PC-9 (cell line): ENCODE data around the gene MYO1H. TPM values are rescaled to one million over a fixed set of nuclear protein-coding genes. Genes with fewer than 3 reads are reported as not detected.

Source experiments
- BruUV-seq: library from RNA; stranded (reverse); fragments of 400-500 nt; replicated peaks from 2 replicates; lab custom pipeline; 2021; lab: Mats Ljungman, UMichigan
- CTCF ChIA-PET: fragments of 300-600 bp; sonication (Branson Sonifier 250); formaldehyde crosslinking; loops from one replicate; lab custom pipeline; 2022; ENCODE audit warnings: antibody characterized with exemption; lab: Charles Lee
- POLR2A ChIA-PET: fragments of 300-600 bp; sonication (Branson Sonifier 250); formaldehyde crosslinking; loops from one replicate; lab custom pipeline; 2022; ENCODE audit warnings: antibody characterized with exemption; ENCODE audit not compliant: unreplicated experiment; lab: Charles Lee
- DNase-seq, 2 experiments: peaks; one replicate each; pipeline versions ENCODE4 v3.0.0 to v3.0.0-alpha.2; 2015 to 2022; ENCODE audit warnings: mixed read lengths in 1 of 2
- H2AFZ ChIP-seq: fragments of 200-600 bp; sonication (generic); 2 replicates; pipeline ENCODE4 v1.8.1; 2017; ENCODE audit warnings: antibody characterized with exemption
- H3F3A ChIP-seq: fragments of 200-600 bp; sonication (generic); 2 replicates; pipeline ENCODE4 v1.8.1; 2017; ENCODE audit warnings: antibody characterized with exemption, mild to moderate bottlenecking, low read depth; ENCODE audit not compliant: insufficient read depth
- H3K27ac ChIP-seq: fragments of 200-600 bp; sonication (generic); 2 replicates; pipeline ENCODE4 v1.6.1; 2016; ENCODE audit warnings: mixed run types
- H3K27me3 ChIP-seq: fragments of 200-600 bp; sonication (generic); 2 replicates; pipeline ENCODE4 v1.6.1; 2016; ENCODE audit warnings: low read depth, mixed run types; ENCODE audit not compliant: insufficient read depth
- H3K36me3 ChIP-seq: fragments of 200-600 bp; sonication (generic); 2 replicates; pipeline ENCODE4 v1.6.1; 2016; ENCODE audit warnings: low read depth, mixed run types
- H3K4me1 ChIP-seq: fragments of 200-600 bp; sonication (generic); replicated peaks from 2 replicates; pipeline ENCODE4 v1.6.1; 2016; ENCODE audit warnings: mixed run types; ENCODE audit not compliant: insufficient read depth
- H3K4me2 ChIP-seq: fragments of 200-600 bp; sonication (generic); 2 replicates; pipeline ENCODE4 v1.6.1; 2017; ENCODE audit warnings: mixed run types
- H3K4me3 ChIP-seq: fragments of 200-600 bp; sonication (generic); 2 replicates; pipeline ENCODE4 v1.6.1; 2016; ENCODE audit warnings: mixed run types
- H3K79me2 ChIP-seq: fragments of 200-600 bp; sonication (generic); 2 replicates; pipeline ENCODE4 v1.6.1; 2017; ENCODE audit warnings: low read depth, mixed run types
- H3K9me2 ChIP-seq: fragments of 200-600 bp; sonication (generic); 2 replicates; pipeline ENCODE4 v1.8.1; 2017; ENCODE audit warnings: mild to moderate bottlenecking; ENCODE audit not compliant: insufficient read depth
- H3K9me3 ChIP-seq: fragments of 200-600 bp; sonication (generic); 2 replicates; pipeline ENCODE4 v1.8.1; 2016; ENCODE audit warnings: low read depth; ENCODE audit not compliant: insufficient read depth
- H4K20me1 ChIP-seq: fragments of 200-600 bp; sonication (generic); 2 replicates; pipeline ENCODE4 v1.8.1; 2017; ENCODE audit not compliant: insufficient read depth
- CTCF ChIP-seq: fragments of 200-600 bp; sonication (generic); conservative IDR thresholded peaks from 2 replicates; pipeline ENCODE4 v1.6.1; 2017; ENCODE audit warnings: mixed run types, antibody characterized with exemption, mild to moderate bottlenecking, moderate library complexity
- EZH2 ChIP-seq: fragments of 200-600 bp; sonication (generic); IDR thresholded peaks from 2 replicates; pipeline ENCODE4 v1.8.0; 2017; ENCODE audit warnings: antibody characterized with exemption, low read depth
- intact Hi-C: fragments of 100-400 bp; cut with micrococcal nuclease; formaldehyde crosslinking; loops from one replicate; pipeline ENCODE4 v1.10.0; 2022; ENCODE audit not compliant: unreplicated experiment
- total RNA-seq: library from RNA; stranded (reverse); gene quantifications from 2 replicates; pipeline ENCODE4 v1.2.3, GENCODE V29; 2021

The MYO1H gene
- total RNA-seq, 1 experiment from 2014 or later: not detected

DNA sequence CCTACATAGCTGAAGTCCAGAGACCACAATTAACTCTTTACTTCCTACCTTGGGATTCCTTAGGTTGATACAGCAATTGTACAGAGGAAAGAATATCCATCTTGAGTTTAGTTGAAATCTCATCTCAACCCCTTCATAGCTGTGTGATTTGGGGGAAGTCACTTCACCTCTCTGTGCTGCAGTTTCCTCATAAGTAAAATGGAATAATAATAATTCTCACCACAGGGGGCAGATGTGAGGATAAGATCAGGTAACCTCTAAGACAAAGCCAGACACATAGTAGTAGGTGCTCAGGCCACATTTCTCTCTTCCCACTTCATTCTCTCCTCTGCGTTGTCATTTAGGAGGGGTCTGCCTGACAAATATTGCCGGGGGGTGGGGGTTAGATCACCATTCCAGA, 45.3 kb upstream of the MYO1H start:
- Histone ChIP-seq H3K4me2 (peak overlapping the region; percentile 13; the same call in 1 of the 2 replicates), H4K20me1 (no peaks in the 10 kb centered on the region), H3K36me3 (no peaks in the 10 kb centered on the region), H3K9me3 (no peaks in the 10 kb centered on the region), H3K27ac (no peak overlapping the region), H3F3A (peaks cover 12% of the 10 kb centered on the region), H3K4me1 (peaks cover 5% of the 10 kb centered on the region; the same call in 1 of the 2 replicates), H2AFZ (no peak overlapping the region), H3K9me2 (no peaks in the 10 kb centered on the region), H3K4me3 (no peak overlapping the region), H3K79me2 (no peaks in the 10 kb centered on the region), H3K27me3 (peaks cover 10% of the 10 kb centered on the region)
- intact Hi-C loops: no loop called here
- CTCF ChIA-PET: no interaction called here
- POLR2A ChIA-PET: no interaction called here
- DNase-seq: no peak
- BruUV-seq: no TSS peak
- no peak for TF ChIP-seq EZH2
- peak; percentile 56; the same call in 1 of the 2 replicates for TF ChIP-seq CTCF

DNA sequence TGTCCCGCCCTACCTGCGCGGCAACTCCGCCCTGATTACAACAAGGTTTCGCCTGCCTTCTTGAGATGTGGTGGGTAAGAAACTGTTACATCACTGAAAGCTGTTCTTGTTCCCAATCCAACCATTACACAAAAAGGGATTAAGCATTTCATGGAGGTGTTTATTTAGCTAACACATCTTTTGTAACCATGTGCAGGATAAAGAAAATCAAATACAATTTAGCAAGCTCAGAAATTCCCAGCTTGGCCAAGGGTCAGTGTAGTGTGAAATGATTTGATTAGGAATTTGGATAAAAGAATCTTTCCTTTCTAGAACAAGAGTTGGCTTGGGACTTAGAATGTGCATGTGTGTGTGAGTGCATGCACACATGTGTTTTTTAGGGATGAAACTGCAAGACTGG, 44.9 kb upstream of the MYO1H start:
- Histone ChIP-seq H3K79me2 (no peaks in the 10 kb centered on the region), H4K20me1 (no peaks in the 10 kb centered on the region), H3K4me3 (no peak overlapping the region), H3K27me3 (peaks cover 14% of the 10 kb centered on the region), H3K27ac (no peak overlapping the region), H3K4me1 (peaks cover 5% of the 10 kb centered on the region; the same call in 1 of the 2 replicates), H3F3A (peaks cover 12% of the 10 kb centered on the region), H3K4me2 (peak overlapping the region; percentile 13; the same call in 1 of the 2 replicates), H3K9me2 (no peaks in the 10 kb centered on the region), H3K36me3 (no peaks in the 10 kb centered on the region), H2AFZ (no peak overlapping the region), H3K9me3 (no peaks in the 10 kb centered on the region)
- ChIA-PET CTCF (no interaction called here), POLR2A (no interaction called here)
- DNase-seq: peak in 1 of 2 experiments; percentile 37
- intact Hi-C loops: no loop called here
- TF ChIP-seq EZH2: no peak
- no peak for TF ChIP-seq CTCF
- no TSS peak for BruUV-seq

DNA sequence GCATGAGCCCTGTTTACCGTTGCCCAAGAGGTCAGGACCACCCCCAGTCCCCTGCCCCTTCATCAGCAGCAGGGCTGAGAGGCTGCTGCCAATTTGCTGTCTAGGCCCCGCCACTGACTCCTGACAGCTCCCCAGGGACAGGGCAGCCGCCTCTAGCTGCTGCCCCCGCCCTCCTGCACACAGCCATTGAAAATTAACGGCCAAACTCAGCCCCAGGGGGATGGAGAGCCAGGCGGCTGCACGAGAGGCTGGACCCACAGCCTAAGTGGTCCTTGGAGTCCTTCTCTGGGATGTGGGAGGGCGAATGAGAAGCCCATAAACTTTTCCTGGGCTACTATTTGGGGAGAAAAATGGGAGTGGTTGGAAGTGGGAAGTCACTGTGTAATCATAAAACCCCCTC, 43.2 kb upstream of the MYO1H start:
- peaks cover 27% of the 10 kb centered on the region for H3K27me3 ChIP-seq
- no peaks in the 10 kb centered on the region for H3K79me2 ChIP-seq
- no peak overlapping the region for H2AFZ ChIP-seq
- no peak overlapping the region for H3K27ac ChIP-seq
- no peak overlapping the region for H3K4me3 ChIP-seq
- peaks cover 5% of the 10 kb centered on the region; the same call in 1 of the 2 replicates for H3K4me1 ChIP-seq
- H3F3A ChIP-seq: peaks cover 12% of the 10 kb centered on the region
- no peak for TF ChIP-seq EZH2
- TF ChIP-seq CTCF: no peak
- ChIA-PET CTCF (interaction anchor here (0.6 kb wide), 1 partner anchor 277 kb away, joined by 3 read pairs; no protein-coding TSS in a partner anchor), POLR2A (no interaction called here)
- no peaks in the 10 kb centered on the region for H3K9me2 ChIP-seq
- no peaks in the 10 kb centered on the region for H3K9me3 ChIP-seq
- H4K20me1 ChIP-seq: no peaks in the 10 kb centered on the region; the same call in 1 of the 2 replicates
- no TSS peak for BruUV-seq
- intact Hi-C loops: no loop called here
- no peak for DNase-seq
- no peak overlapping the region for H3K4me2 ChIP-seq
- no peaks in the 10 kb centered on the region for H3K36me3 ChIP-seq
